Gastrocnemius medialis (tissue), 4 donors: ENCODE results near the gene APBB1.

Source experiments
- POLR2A ChIP-seq, 2 donors: fragments of 450-650 bp; IDR thresholded peaks; one replicate each; pipeline ENCODE4 v1.6.1; 2017; ENCODE audit warnings: antibody characterized with exemption in 2 of 2, mild to moderate bottlenecking in 2 of 2, moderate library complexity in 2 of 2
- TF ChIP-seq, protein P1 (sequence below), 5 experiments: fragments of 450-650 bp in 3 of 5; fragments of 200-600 bp in 2 of 5; sonication (generic) in 2 of 5; IDR thresholded peaks in 4 of 5; conservative IDR thresholded peaks in 1 of 5; 1 replicate in 4 of 5; 2 replicates in 1 of 5; pipeline ENCODE4 v1.5.1; 2016 to 2019; ENCODE audit warnings: antibody characterized with exemption in 5 of 5, mild to moderate bottlenecking in 3 of 5, moderate library complexity in 3 of 5

GRCh38 chr11:6371825-6372224 is 47.1 kb downstream of the APBB1 start:
- no peak for TF ChIP-seq POLR2A (IDR thresholded peaks at IDR 0.05)
- TF ChIP-seq, protein P1, sequence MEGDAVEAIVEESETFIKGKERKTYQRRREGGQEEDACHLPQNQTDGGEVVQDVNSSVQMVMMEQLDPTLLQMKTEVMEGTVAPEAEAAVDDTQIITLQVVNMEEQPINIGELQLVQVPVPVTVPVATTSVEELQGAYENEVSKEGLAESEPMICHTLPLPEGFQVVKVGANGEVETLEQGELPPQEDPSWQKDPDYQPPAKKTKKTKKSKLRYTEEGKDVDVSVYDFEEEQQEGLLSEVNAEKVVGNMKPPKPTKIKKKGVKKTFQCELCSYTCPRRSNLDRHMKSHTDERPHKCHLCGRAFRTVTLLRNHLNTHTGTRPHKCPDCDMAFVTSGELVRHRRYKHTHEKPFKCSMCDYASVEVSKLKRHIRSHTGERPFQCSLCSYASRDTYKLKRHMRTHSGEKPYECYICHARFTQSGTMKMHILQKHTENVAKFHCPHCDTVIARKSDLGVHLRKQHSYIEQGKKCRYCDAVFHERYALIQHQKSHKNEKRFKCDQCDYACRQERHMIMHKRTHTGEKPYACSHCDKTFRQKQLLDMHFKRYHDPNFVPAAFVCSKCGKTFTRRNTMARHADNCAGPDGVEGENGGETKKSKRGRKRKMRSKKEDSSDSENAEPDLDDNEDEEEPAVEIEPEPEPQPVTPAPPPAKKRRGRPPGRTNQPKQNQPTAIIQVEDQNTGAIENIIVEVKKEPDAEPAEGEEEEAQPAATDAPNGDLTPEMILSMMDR (IDR thresholded peaks at IDR 0.05 in 4 of 5, conservative IDR thresholded peaks at IDR 0.05 in 1 of 5), result no peak
